Measurements from ENCODE around the gene CRYBG2. TPM values are rescaled to one million over a fixed set of nuclear protein-coding genes. Genes with fewer than 3 reads are reported as not detected.

CRYBG2 gene
- total and polyA plus RNA-seq, 2 of the 13 experiments (the other 11 are each of a cell fraction or from before 2014, with no cell fraction given): 1.3 to 2.9 TPM

GRCh38 chr1:26275580-26276431, 78.1 kb downstream of the CRYBG2 start (continued):
- TF ChIP-seq STAG1 (CRISPR knock-in tag; IDR thresholded peaks at IDR 0.05) (peak; percentile 77), ZFP36 (IDR thresholded peaks at IDR 0.05; ENCODE audit: borderline replicate concordance, low read depth, low read length, partially characterized antibody) (no peak), AKAP8 (CRISPR knock-in tag; IDR thresholded peaks at IDR 0.05) (no peak), ZNF501 (CRISPR knock-in tag; IDR thresholded peaks at IDR 0.05) (peak; percentile 35; the same call in 1 of the 2 replicates), BRF2 (CRISPR knock-in tag; IDR thresholded peaks at IDR 0.05) (no peak), SMC3 (IDR thresholded peaks at IDR 0.05; ENCODE audit: low read length) (peak; percentile 76), ZNF142 (CRISPR knock-in tag; IDR thresholded peaks at IDR 0.05) (no peak), ZGPAT (CRISPR knock-in tag; IDR thresholded peaks at IDR 0.05) (0 out of 2 replicates have a peak, but pooled peaks have one; percentile 33), TEAD3 (CRISPR knock-in tag; optimal IDR thresholded peaks at IDR 0.05; ENCODE audit: borderline replicate concordance) (peak; percentile 26), KLF16 (CRISPR knock-in tag; IDR thresholded peaks at IDR 0.05) (0 out of 4 replicates have a peak, but pooled peaks of 1 of the 2 experiments have one; percentile 22), CAMTA2 (CRISPR knock-in tag; IDR thresholded peaks at IDR 0.05; ENCODE audit: borderline replicate concordance) (no peak), GABPA (IDR thresholded peaks at IDR 0.05; ENCODE audit: low read depth, low read length) (no peak), GABPA (CRISPR knock-in tag; IDR thresholded peaks at IDR 0.05; ENCODE audit: low read depth) (no peak), RAD21 (CRISPR knock-in tag; IDR thresholded peaks at IDR 0.05) (peak; percentile 52; the same call in 1 of the 2 replicates), MAX (IDR thresholded peaks at IDR 0.05) (no peak), ZNF772 (CRISPR knock-in tag; IDR thresholded peaks at IDR 0.05) (0 out of 2 replicates have a peak, but pooled peaks have one; percentile 31), ZNF232 (CRISPR knock-in tag; IDR thresholded peaks at IDR 0.05; ENCODE audit: borderline replicate concordance) (no peak), FOXA1 (IDR thresholded peaks at IDR 0.05) (no peak), FOXA1 (CRISPR knock-in tag; IDR thresholded peaks at IDR 0.05) (no peak), MXD4 (CRISPR knock-in tag; IDR thresholded peaks at IDR 0.05) (0 out of 2 replicates have a peak, but pooled peaks have one; percentile 15), BORCS8-MEF2B (CRISPR knock-in tag; IDR thresholded peaks at IDR 0.05) (no peak), SAP130 (CRISPR knock-in tag; IDR thresholded peaks at IDR 0.05; ENCODE audit: low read depth) (peak; percentile 40), PAX8 (CRISPR knock-in tag; IDR thresholded peaks at IDR 0.05; ENCODE audit: borderline replicate concordance) (no peak)
